Panc1 (cell line): ENCODE measurements around the gene TMEM259. TPM values are rescaled to one million over a fixed set of nuclear protein-coding genes. Genes with fewer than 3 reads are reported as not detected.

Source experiments
- ATAC-seq: fragments of 200-7000 bp; cut with Tn5 transposase; 2 replicates; pipeline ENCODE4 v1.9.1; 2020; ENCODE audit warnings: mild to moderate bottlenecking, moderate library complexity
- BruUV-seq: library from RNA; stranded (reverse); fragments of 400-500 nt; replicated peaks from 2 replicates; lab custom pipeline; 2021; lab: Mats Ljungman, UMichigan
- CTCF ChIA-PET: fragments of 300-600 bp; sonication (Branson Sonifier 250); formaldehyde crosslinking; loops from one replicate; lab custom pipeline; 2022; ENCODE audit warnings: antibody characterized with exemption; lab: Charles Lee
- POLR2A ChIA-PET: fragments of 300-600 bp; sonication (Branson Sonifier 250); formaldehyde crosslinking; loops from one replicate; lab custom pipeline; 2022; ENCODE audit warnings: antibody characterized with exemption; lab: Charles Lee
- DNase-seq: peaks from one replicate; pipeline ENCODE4 v3.0.0-alpha.2; 2010; ENCODE audit warnings: low read depth, low spot score
- H3K27ac ChIP-seq: 2 replicates; pipeline ENCODE4 v1.5.1; 2011; ENCODE audit warnings: mild to moderate bottlenecking, low read length, inconsistent platforms
- H3K27me3 ChIP-seq: fragments of 200-500 bp; sonication (Bioruptor generic); 2 replicates; pipeline ENCODE4 v1.6.0; 2014; ENCODE audit warnings: low read length, inconsistent platforms; ENCODE audit not compliant: control insufficient read depth, insufficient read depth
- H3K36me3 ChIP-seq: fragments of 200-500 bp; sonication (Bioruptor generic); 2 replicates; pipeline ENCODE4 v1.5.1; 2014; ENCODE audit warnings: inconsistent platforms, mild to moderate bottlenecking, low read length, moderate library complexity; ENCODE audit not compliant: control insufficient read depth, insufficient read depth
- H3K4me1 ChIP-seq: 2 replicates; pipeline ENCODE4 v1.5.1; 2011; ENCODE audit warnings: inconsistent platforms, mild to moderate bottlenecking, low read length, moderate library complexity; ENCODE audit not compliant: control insufficient read depth, insufficient read depth
- H3K4me3 ChIP-seq, 2 experiments: 2 replicates each; pipeline ENCODE4 v1.5.1; 2011 to 2012; ENCODE audit warnings: low read depth in 2 of 2, low read length in 2 of 2, mild to moderate bottlenecking in 2 of 2, inconsistent platforms in 1 of 2, moderate library complexity in 1 of 2
- H3K9me3 ChIP-seq: fragments of 200-500 bp; sonication (Bioruptor generic); 2 replicates; pipeline ENCODE4 v1.5.1; 2014; ENCODE audit warnings: low read depth, mild to moderate bottlenecking, inconsistent platforms, low read length, moderate library complexity; ENCODE audit not compliant: control insufficient read depth, insufficient read depth
- POLR2AphosphoS5 ChIP-seq: IDR thresholded peaks from 2 replicates; pipeline ENCODE4 v1.6.1; 2012; ENCODE audit warnings: mild to moderate bottlenecking, low read depth, low read length, moderate library complexity
- SIN3A ChIP-seq: IDR thresholded peaks from 2 replicates; pipeline ENCODE4 v1.6.1; 2012; ENCODE audit warnings: low read depth, mild to moderate bottlenecking, low read length, moderate library complexity, borderline replicate concordance; ENCODE audit not compliant: insufficient read depth
- TCF7L2 ChIP-seq: IDR thresholded peaks from 2 replicates; pipeline ENCODE4 v1.6.1; 2011; ENCODE audit warnings: mild to moderate bottlenecking, low read depth, low read length, inconsistent platforms
- in situ Hi-C: cut with HindIII; loops from 2 replicates; pipeline ENCODE4 v1.10.0; 2016; ENCODE audit warnings: low sequenced_read_pairs, low pct_unique_long_range_greater_than_20kb
- intact Hi-C: fragments of 100-400 bp; cut with micrococcal nuclease; formaldehyde crosslinking; loops from one replicate; pipeline ENCODE4 v1.10.0; 2022; ENCODE audit not compliant: unreplicated experiment
- total RNA-seq: library from RNA; stranded (reverse); gene quantifications from one replicate; pipeline ENCODE4 v1.2.1, GENCODE V29; 2021; ENCODE audit not compliant: unreplicated experiment
- TF ChIP-seq, protein P1 (sequence below), 2 experiments: IDR thresholded peaks; 2 replicates each; pipeline ENCODE4 v1.6.1; 2011 to 2012; ENCODE audit warnings: low read depth in 2 of 2, control low read depth in 1 of 2, low read length in 1 of 2, mild to moderate bottlenecking in 1 of 2, moderate library complexity in 1 of 2; ENCODE audit not compliant: insufficient read depth in 1 of 2
- TF ChIP-seq, protein P2 (sequence below): fragments of 450-650 bp; IDR thresholded peaks from 2 replicates; pipeline ENCODE4 v1.5.1; 2017; ENCODE audit warnings: mild to moderate bottlenecking

TMEM259 gene
- total RNA-seq, 1 experiment from 2014 or later = 193 TPM

- DNase-seq (no peak), ATAC-seq (no peak)
- TF ChIP-seq, protein P1, sequence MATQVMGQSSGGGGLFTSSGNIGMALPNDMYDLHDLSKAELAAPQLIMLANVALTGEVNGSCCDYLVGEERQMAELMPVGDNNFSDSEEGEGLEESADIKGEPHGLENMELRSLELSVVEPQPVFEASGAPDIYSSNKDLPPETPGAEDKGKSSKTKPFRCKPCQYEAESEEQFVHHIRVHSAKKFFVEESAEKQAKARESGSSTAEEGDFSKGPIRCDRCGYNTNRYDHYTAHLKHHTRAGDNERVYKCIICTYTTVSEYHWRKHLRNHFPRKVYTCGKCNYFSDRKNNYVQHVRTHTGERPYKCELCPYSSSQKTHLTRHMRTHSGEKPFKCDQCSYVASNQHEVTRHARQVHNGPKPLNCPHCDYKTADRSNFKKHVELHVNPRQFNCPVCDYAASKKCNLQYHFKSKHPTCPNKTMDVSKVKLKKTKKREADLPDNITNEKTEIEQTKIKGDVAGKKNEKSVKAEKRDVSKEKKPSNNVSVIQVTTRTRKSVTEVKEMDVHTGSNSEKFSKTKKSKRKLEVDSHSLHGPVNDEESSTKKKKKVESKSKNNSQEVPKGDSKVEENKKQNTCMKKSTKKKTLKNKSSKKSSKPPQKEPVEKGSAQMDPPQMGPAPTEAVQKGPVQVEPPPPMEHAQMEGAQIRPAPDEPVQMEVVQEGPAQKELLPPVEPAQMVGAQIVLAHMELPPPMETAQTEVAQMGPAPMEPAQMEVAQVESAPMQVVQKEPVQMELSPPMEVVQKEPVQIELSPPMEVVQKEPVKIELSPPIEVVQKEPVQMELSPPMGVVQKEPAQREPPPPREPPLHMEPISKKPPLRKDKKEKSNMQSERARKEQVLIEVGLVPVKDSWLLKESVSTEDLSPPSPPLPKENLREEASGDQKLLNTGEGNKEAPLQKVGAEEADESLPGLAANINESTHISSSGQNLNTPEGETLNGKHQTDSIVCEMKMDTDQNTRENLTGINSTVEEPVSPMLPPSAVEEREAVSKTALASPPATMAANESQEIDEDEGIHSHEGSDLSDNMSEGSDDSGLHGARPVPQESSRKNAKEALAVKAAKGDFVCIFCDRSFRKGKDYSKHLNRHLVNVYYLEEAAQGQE (IDR thresholded peaks at IDR 0.05; ENCODE audit: insufficient read depth in 1 of 2, low read depth in 2 of 2, low read length in 1 of 2) = no peak
- TF ChIP-seq TCF7L2 (no peak), POLR2AphosphoS5 (no peak), SIN3A (no peak)
- TF ChIP-seq, protein P2, sequence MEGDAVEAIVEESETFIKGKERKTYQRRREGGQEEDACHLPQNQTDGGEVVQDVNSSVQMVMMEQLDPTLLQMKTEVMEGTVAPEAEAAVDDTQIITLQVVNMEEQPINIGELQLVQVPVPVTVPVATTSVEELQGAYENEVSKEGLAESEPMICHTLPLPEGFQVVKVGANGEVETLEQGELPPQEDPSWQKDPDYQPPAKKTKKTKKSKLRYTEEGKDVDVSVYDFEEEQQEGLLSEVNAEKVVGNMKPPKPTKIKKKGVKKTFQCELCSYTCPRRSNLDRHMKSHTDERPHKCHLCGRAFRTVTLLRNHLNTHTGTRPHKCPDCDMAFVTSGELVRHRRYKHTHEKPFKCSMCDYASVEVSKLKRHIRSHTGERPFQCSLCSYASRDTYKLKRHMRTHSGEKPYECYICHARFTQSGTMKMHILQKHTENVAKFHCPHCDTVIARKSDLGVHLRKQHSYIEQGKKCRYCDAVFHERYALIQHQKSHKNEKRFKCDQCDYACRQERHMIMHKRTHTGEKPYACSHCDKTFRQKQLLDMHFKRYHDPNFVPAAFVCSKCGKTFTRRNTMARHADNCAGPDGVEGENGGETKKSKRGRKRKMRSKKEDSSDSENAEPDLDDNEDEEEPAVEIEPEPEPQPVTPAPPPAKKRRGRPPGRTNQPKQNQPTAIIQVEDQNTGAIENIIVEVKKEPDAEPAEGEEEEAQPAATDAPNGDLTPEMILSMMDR = no peak
- H3K4me3 ChIP-seq = no peak overlapping the region
- in situ Hi-C loops (no loop called here), intact Hi-C loops (no loop called here)
- ChIA-PET POLR2A (no interaction called here), CTCF (no interaction called here)
- H3K36me3 ChIP-seq = peaks cover 5% of the 10 kb centered on the region; the same call in 1 of the 2 replicates
- H3K27ac ChIP-seq = no peak overlapping the region
- H3K9me3 ChIP-seq = no peaks in the 10 kb centered on the region
- no TSS peak for BruUV-seq
- no peaks in the 10 kb centered on the region for H3K4me1 ChIP-seq
- H3K27me3 ChIP-seq = no peaks in the 10 kb centered on the region
These were observed 49.1 kb downstream of the TMEM259 start for GRCh38 chr19:971795-972194.

- Histone ChIP-seq H3K27ac (no peak overlapping the region), H3K4me1 (no peaks in the 10 kb centered on the region), H3K27me3 (no peaks in the 10 kb centered on the region), H3K9me3 (no peaks in the 10 kb centered on the region), H3K36me3 (peaks cover 5% of the 10 kb centered on the region; the same call in 1 of the 2 replicates), H3K4me3 (no peak overlapping the region)
- no TSS peak for BruUV-seq
- in situ Hi-C loops = no loop called here
- no peak for ATAC-seq
- DNase-seq = no peak
- TF ChIP-seq SIN3A (no peak), POLR2AphosphoS5 (no peak), TCF7L2 (no peak)
- TF ChIP-seq, protein P1 (IDR thresholded peaks at IDR 0.05; ENCODE audit: insufficient read depth in 1 of 2, low read depth in 2 of 2, low read length in 1 of 2) = no peak
- TF ChIP-seq, protein P2 = no peak; the same call in 1 of the 2 replicates
- ChIA-PET POLR2A (no interaction called here), CTCF (interaction anchor here (0.6 kb wide), 1 partner anchor 52 kb away, joined by 4 read pairs; no protein-coding TSS in a partner anchor)
- intact Hi-C loops = no loop called here
These were observed 50.2 kb downstream of the TMEM259 start for GRCh38 chr19:970695-971094.
